HepG2 (cell line): ENCODE measurements around the gene CFAP300. TPM values are rescaled to one million over a fixed set of nuclear protein-coding genes. Genes with fewer than 3 reads are reported as not detected.

Source experiments
- AHR ChIP-seq: IDR thresholded peaks from 2 replicates; pipeline ENCODE4 v1.6.1; 2018; ENCODE audit warnings: missing genetic modification reagents, missing compliant biosample characterization
- CHD2 ChIP-seq: IDR thresholded peaks from 2 replicates; pipeline ENCODE4 v1.6.1; 2011; ENCODE audit warnings: low read depth, low read length, improper control_type of control experiment
- HNF4A ChIP-seq: sonication (generic); formaldehyde crosslinking; IDR thresholded peaks from 2 replicates; pipeline ENCODE4 v1.4.0; 2020; ENCODE audit warnings: missing genetic modification reagents
- KAT7 ChIP-seq: IDR thresholded peaks from 2 replicates; pipeline ENCODE4 v1.6.1; 2018; ENCODE audit warnings: borderline replicate concordance, missing compliant biosample characterization
- MAFG ChIP-seq: sonication (generic); formaldehyde crosslinking; IDR thresholded peaks from 2 replicates; pipeline ENCODE4 v1.5.1; 2020; ENCODE audit warnings: mild to moderate bottlenecking, missing genetic modification reagents
- MTA3 ChIP-seq: sonication (generic); formaldehyde crosslinking; IDR thresholded peaks from 2 replicates; pipeline ENCODE4 v1.4.0; 2020; ENCODE audit warnings: missing genetic modification reagents
- NFATC3 ChIP-seq: sonication (generic); formaldehyde crosslinking; IDR thresholded peaks from 2 replicates; pipeline ENCODE4 v1.5.1; 2020; ENCODE audit warnings: mild to moderate bottlenecking, missing genetic modification reagents
- NR2F6 ChIP-seq, 2 experiments: IDR thresholded peaks; 2 replicates each; pipeline ENCODE4 v1.6.1; 2016; ENCODE audit warnings: antibody characterized with exemption in 1 of 2, mild to moderate bottlenecking in 1 of 2
- PLRG1 ChIP-seq: fragments of 450-650 bp; conservative IDR thresholded peaks from 2 replicates; pipeline ENCODE4 v1.6.1; 2016
- PTBP1 ChIP-seq: fragments of 200-400 bp; formaldehyde crosslinking; IDR thresholded peaks from 2 replicates; pipeline ENCODE4 v1.6.1; 2018; ENCODE audit warnings: low read length, low read depth; ENCODE audit not compliant: poor library complexity, severe bottlenecking
- REXO4 ChIP-seq: sonication (generic); formaldehyde crosslinking; IDR thresholded peaks from 2 replicates; pipeline ENCODE4 v1.8.0; 2022; ENCODE audit warnings: missing genetic modification reagents, mild to moderate bottlenecking, borderline replicate concordance
- SIN3A ChIP-seq: IDR thresholded peaks from 2 replicates; pipeline ENCODE4 v1.6.1; 2011; ENCODE audit warnings: low read depth, mild to moderate bottlenecking, control low read depth, low read length, borderline replicate concordance
- TMF1 ChIP-seq: sonication (generic); formaldehyde crosslinking; IDR thresholded peaks from 2 replicates; pipeline ENCODE4 v1.8.1; 2022; ENCODE audit warnings: low read depth, missing genetic modification reagents
- ZKSCAN5 ChIP-seq: sonication (generic); formaldehyde crosslinking; IDR thresholded peaks from 2 replicates; pipeline ENCODE4 v1.5.1; 2020; ENCODE audit warnings: mild to moderate bottlenecking, missing genetic modification reagents
- ZNF468 ChIP-seq: sonication (generic); formaldehyde crosslinking; IDR thresholded peaks from 2 replicates; pipeline ENCODE4 v1.8.0; 2022; ENCODE audit warnings: mild to moderate bottlenecking, moderate library complexity, missing genetic modification reagents
- ZNF530 ChIP-seq: sonication (generic); formaldehyde crosslinking; IDR thresholded peaks from 2 replicates; pipeline ENCODE4 v1.5.0; 2020; ENCODE audit warnings: low read depth, mild to moderate bottlenecking, missing genetic modification reagents
- ZNF777 ChIP-seq: sonication (generic); formaldehyde crosslinking; IDR thresholded peaks from 2 replicates; pipeline ENCODE4 v1.4.0; 2020; ENCODE audit warnings: missing genetic modification reagents
- polyA plus RNA-seq, 8 experiments: library from polyadenylated mRNA; depleted of rRNA in 3 of 8; stranded (reverse) in 7 of 8; unstranded in 1 of 8; fragments of >200 nt; fragmentation: Illumina TruSeq in 4 of 8; extraction: Trizol in 4 of 8; gene quantifications; 2 replicates each; pipeline versions ENCODE4 v1.2.1 to v1.2.3, GENCODE V29; 2011 to 2016; ENCODE audit warnings: low read depth in 4 of 8, missing spikeins in 1 of 8, mixed read lengths in 1 of 8; ENCODE audit not compliant: insufficient read depth in 1 of 8
- total RNA-seq, 5 experiments: library from RNA; depleted of rRNA; stranded (reverse); fragments of >200 nt; fragmentation: Illumina TruSeq; extraction: Trizol; gene quantifications; 2 replicates each; pipeline ENCODE4 v1.2.3, GENCODE V29; 2016; ENCODE audit warnings: low read depth in 1 of 5
- TF ChIP-seq, protein P1 (sequence below): sonication (generic); formaldehyde crosslinking; IDR thresholded peaks from 2 replicates; pipeline ENCODE4 v1.4.0; 2020; ENCODE audit warnings: missing genetic modification reagents
- TF ChIP-seq, protein P2 (sequence below): sonication (generic); formaldehyde crosslinking; IDR thresholded peaks from 2 replicates; pipeline ENCODE4 v1.5.0; 2020; ENCODE audit warnings: missing genetic modification reagents
- TF ChIP-seq, protein P3 (sequence below): sonication (generic); formaldehyde crosslinking; IDR thresholded peaks from 2 replicates; pipeline ENCODE4 v1.8.1; 2023; ENCODE audit warnings: missing genetic modification reagents, inconsistent platforms, borderline replicate concordance
- TF ChIP-seq, protein P4 (sequence below): sonication (generic); formaldehyde crosslinking; IDR thresholded peaks from 2 replicates; pipeline ENCODE4 v1.4.0; 2020; ENCODE audit warnings: mild to moderate bottlenecking, missing genetic modification reagents
- TF ChIP-seq, protein P5 (sequence below): sonication (generic); formaldehyde crosslinking; IDR thresholded peaks from 2 replicates; pipeline ENCODE4 v1.5.1; 2020; ENCODE audit warnings: mild to moderate bottlenecking, missing genetic modification reagents, borderline replicate concordance
- TF ChIP-seq, protein P6 (sequence below): IDR thresholded peaks from 2 replicates; pipeline ENCODE4 v1.6.1; 2018; ENCODE audit warnings: missing genetic modification reagents

The CFAP300 gene
- total and polyA plus RNA-seq, 2 of the 13 experiments (the other 11 are each of a cell fraction or from before 2014, with no cell fraction given) = not detected

DNA sequence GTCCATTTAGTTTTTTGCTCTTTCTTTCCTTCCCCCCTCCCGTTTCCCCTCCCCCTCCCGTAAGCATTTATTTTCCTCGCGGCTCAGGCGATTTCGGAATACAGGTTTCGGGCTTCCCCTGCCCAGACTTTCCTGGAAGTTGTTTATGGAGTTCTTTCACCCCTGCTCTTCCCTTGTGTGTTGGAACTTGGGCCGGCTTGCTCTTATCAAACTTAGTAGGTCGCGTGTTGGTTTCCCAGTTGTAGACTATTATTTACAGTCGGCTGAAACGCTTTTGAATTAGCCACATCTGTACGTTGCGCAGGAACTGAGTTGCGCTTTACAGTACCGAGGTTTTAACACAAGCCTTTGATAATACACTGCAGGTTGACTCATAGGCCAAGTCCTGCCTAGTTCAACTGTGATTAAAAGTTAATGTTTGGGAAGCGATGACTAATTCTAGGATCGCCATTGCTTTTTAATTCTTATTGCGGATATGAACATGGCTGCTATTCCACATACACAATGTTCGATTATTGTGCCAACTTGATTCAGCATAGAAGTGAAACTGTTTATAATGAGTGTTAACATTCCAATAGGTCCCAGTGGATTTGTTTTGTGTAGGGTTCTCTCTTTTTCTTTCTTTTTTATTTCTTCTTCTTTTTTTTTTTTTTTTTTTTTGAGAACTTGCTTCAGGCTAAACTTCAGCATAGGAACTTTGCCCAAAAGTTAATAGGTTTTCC is 64.7 kb downstream of the CFAP300 start (continued):
- TF ChIP-seq, protein P1, sequence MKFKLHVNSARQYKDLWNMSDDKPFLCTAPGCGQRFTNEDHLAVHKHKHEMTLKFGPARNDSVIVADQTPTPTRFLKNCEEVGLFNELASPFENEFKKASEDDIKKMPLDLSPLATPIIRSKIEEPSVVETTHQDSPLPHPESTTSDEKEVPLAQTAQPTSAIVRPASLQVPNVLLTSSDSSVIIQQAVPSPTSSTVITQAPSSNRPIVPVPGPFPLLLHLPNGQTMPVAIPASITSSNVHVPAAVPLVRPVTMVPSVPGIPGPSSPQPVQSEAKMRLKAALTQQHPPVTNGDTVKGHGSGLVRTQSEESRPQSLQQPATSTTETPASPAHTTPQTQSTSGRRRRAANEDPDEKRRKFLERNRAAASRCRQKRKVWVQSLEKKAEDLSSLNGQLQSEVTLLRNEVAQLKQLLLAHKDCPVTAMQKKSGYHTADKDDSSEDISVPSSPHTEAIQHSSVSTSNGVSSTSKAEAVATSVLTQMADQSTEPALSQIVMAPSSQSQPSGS (CRISPR knock-in tag) = no peak
- TF ChIP-seq REXO4 (CRISPR knock-in tag) (no peak), NFATC3 (no peak), NR2F6 (IDR thresholded peaks at IDR 0.05) (peak; percentile 61; the same call in 1 of the 2 replicates), NR2F6 (CRISPR knock-in tag; IDR thresholded peaks at IDR 0.05) (peak; percentile 24), MTA3 (CRISPR knock-in tag) (no peak), TMF1 (no peak), ZNF777 (CRISPR knock-in tag) (0 out of 2 replicates have a peak, but pooled peaks have one; percentile 9), ZNF468 (CRISPR knock-in tag) (no peak), CHD2 (no peak), HNF4A (no peak; the same call in 1 of the 2 replicates), MAFG (CRISPR knock-in tag) (no peak), KAT7 (CRISPR knock-in tag) (no peak; the same call in 1 of the 2 replicates), SIN3A (peak; percentile 10; the same call in 1 of the 2 replicates), PLRG1 (no peak), ZKSCAN5 (CRISPR knock-in tag) (no peak), ZNF530 (CRISPR knock-in tag) (no peak), AHR (no peak), PTBP1 (no peak)
- TF ChIP-seq, protein P2, sequence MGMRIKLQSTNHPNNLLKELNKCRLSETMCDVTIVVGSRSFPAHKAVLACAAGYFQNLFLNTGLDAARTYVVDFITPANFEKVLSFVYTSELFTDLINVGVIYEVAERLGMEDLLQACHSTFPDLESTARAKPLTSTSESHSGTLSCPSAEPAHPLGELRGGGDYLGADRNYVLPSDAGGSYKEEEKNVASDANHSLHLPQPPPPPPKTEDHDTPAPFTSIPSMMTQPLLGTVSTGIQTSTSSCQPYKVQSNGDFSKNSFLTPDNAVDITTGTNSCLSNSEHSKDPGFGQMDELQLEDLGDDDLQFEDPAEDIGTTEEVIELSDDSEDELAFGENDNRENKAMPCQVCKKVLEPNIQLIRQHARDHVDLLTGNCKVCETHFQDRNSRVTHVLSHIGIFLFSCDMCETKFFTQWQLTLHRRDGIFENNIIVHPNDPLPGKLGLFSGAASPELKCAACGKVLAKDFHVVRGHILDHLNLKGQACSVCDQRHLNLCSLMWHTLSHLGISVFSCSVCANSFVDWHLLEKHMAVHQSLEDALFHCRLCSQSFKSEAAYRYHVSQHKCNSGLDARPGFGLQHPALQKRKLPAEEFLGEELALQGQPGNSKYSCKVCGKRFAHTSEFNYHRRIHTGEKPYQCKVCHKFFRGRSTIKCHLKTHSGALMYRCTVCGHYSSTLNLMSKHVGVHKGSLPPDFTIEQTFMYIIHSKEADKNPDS = no peak
- TF ChIP-seq, protein P3, sequence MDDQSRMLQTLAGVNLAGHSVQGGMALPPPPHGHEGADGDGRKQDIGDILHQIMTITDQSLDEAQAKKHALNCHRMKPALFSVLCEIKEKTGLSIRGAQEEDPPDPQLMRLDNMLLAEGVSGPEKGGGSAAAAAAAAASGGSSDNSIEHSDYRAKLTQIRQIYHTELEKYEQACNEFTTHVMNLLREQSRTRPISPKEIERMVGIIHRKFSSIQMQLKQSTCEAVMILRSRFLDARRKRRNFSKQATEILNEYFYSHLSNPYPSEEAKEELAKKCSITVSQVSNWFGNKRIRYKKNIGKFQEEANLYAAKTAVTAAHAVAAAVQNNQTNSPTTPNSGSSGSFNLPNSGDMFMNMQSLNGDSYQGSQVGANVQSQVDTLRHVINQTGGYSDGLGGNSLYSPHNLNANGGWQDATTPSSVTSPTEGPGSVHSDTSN (CRISPR knock-in tag) = no peak
- TF ChIP-seq, protein P4, sequence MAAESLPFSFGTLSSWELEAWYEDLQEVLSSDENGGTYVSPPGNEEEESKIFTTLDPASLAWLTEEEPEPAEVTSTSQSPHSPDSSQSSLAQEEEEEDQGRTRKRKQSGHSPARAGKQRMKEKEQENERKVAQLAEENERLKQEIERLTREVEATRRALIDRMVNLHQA (CRISPR knock-in tag) = no peak
- TF ChIP-seq, protein P5, sequence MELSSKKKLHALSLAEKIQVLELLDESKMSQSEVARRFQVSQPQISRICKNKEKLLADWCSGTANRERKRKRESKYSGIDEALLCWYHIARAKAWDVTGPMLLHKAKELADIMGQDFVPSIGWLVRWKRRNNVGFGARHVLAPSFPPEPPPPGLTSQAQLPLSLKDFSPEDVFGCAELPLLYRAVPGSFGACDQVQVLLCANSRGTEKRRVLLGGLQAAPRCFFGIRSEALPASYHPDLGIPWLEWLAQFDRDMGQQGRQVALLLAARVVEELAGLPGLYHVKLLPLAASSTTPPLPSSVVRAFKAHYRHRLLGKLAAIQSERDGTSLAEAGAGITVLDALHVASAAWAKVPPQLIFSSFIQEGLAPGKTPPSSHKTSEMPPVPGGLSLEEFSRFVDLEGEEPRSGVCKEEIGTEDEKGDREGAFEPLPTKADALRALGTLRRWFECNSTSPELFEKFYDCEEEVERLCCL (CRISPR knock-in tag) = no peak
- TF ChIP-seq, protein P6, sequence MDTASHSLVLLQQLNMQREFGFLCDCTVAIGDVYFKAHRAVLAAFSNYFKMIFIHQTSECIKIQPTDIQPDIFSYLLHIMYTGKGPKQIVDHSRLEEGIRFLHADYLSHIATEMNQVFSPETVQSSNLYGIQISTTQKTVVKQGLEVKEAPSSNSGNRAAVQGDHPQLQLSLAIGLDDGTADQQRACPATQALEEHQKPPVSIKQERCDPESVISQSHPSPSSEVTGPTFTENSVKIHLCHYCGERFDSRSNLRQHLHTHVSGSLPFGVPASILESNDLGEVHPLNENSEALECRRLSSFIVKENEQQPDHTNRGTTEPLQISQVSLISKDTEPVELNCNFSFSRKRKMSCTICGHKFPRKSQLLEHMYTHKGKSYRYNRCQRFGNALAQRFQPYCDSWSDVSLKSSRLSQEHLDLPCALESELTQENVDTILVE (CRISPR knock-in tag) = peak; percentile 55; the same call in 1 of the 2 replicates
